HG03520 (cell line): ENCODE data around the gene TTC33.

Source experiments
- ATAC-seq: cut with Tn5 transposase; IDR thresholded peaks from one replicate; pipeline ENCODE4 v1.9.1; 2021; ENCODE audit warnings: mild to moderate bottlenecking, moderate library complexity; ENCODE audit not compliant: unreplicated experiment

The TTC33 gene

DNA sequence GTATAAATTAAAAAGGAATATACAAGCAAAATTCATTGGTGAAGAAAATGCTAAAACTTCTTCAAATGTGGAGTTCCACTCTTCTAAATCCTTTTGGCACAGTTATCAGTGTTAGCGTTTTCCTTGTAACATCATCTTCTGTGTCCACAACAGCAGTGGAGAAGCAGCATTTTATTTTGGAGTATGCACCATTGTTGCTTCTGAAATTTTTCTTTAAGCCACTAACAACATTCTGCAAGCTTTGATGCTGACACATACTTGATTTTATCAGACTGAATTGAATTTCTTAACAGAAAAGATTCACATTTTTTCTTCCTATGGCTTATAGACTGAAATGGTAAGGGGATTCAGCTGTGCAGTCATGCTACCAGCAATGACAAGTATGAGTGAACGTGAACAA is 136.8 kb downstream of the TTC33 start:
- no peak for ATAC-seq

DNA sequence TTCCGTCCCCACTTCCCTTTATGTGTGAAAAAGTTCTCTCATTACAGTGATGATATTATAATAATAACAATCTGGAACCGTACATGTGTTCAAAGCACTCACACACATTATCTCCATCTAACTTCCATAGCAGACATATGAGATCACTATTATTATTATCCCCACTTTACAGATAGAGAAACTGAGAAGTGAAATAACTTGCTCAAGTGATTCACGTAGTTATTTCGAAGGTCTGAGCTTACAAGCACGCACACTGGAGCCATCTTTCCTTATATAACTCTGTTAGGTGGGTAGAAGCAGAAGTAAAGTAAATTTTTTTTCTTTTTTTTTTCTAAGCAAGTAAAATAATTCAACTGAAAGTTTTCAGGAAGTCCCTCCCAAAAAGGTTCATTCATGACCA is 139.0 kb downstream of the TTC33 start:
- no peak for ATAC-seq

DNA sequence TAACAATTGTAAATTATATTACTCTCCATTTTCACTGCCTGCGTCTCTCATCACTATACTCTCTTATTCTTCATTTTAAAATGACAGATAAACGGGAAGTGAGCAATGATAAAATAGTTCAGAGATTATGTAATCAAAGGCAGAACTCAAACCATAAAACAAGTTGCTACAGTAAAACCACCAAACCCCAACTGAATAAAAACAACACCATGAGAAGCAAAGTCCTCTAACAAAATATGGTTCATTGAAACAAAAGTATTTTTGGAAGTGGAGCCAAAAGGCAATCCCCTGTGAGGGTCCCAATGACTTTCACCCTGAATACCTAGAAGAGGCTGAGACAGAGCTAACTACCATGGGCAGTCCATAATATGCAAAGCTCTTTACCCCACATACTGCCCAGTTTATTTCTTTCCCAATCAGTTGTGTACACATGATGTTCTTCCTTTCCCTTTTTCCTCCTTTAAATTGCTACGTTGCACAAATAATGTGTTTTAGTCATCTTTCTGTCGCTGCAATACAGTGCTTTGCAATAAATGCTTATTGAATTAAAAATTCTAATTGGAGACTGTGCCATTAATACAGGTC is 140.1 kb downstream of the TTC33 start:
- ATAC-seq = no peak

DNA sequence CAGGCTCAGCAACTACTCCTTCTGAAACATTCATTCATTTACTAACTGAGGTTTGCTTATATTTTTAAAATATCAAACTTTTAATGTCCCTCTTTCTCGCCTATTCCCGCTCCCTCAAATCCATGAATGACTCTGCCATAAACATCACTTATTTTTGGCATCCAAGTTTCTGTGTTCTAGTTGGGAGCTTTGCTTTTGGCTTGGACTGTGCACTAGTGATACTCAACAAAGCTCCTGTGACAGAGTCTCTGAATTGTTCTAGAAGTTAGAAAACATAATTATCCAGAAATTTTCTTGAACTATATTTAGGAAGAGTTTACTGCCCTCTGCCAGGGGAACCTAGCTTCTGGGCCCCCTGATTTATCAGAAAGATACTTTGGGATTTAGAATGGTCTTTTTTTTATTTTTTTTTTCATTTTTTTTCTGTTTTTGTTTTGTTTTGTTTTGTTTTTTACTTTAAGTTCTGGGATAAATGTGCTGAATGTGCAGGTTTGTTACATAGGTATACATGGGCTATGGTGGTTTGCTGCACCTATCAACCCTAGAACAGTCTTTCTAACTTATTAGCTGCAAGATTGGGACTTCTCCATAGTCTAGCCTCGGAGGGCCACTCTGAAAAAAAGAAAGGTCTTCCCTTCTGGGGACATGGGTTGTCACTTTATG is 140.7 kb downstream of the TTC33 start:
- no peak for ATAC-seq

DNA sequence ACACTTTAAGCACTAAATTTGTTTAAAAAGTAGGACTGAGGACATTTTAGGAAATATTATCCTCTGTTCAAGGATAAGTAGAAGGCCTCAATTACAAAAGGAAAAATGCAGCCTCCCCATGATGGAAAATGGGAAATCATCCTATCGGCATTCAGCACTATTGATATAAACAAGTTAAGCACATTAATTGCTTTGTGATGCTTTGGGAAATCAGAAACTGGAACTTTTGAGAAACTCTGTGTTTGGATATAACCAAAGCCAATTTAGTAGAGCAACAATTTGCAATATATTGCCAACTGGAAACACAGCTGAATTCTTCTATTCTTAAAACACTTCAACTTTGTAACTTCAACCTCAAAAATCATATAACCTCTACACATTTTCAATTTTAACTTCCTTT is 141.3 kb downstream of the TTC33 start:
- ATAC-seq = no peak

DNA sequence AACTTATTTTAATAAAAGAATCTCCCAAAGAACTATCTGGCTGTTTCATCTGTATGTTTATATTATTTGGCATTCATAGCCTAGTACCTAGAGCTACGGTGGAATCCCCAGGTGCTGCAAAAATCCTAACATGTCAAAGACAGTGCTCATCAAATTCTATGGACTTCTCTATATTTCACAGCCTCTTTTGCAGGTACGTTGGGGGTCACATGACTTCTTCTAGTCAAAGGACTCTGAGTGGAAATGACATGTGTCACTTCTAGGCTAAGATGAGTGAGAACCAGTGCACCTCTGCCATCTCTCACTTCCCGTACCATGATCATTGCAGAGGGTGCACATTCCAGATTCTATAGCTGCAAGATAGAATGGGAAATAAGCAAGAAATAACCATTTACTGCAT is 148.6 kb downstream of the TTC33 start:
- ATAC-seq = no peak

DNA sequence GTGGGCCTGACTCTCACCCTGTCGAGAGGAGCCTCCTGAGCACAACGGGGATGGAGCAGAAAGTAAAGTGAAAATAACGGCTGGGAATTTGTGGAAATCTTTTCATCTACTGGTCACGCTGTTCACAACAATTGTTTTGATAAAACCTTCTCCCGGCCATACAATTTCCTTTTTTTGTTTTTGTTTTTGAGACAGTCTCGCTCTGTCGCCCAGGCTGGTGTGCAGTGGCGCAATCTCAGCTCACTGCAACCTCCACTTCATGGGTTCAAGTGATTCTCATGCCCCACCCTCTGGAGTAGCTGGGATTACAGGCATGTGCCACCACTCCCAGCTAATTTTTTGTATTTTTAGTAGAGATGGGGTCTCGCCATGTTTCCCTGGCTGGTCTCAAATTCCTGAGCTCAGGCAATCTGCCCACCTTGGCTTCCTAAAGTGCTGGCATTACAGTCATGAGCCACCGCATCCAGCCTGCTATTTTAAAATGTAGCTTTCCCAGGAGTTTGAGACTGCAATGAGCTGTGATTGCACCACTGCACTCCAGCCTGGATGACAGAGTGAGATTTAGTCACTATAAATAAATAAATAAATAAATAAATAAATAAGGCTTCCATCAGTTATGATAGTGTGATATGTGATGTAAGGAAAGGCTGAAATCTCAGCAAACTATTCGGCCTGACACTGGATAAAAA is 149.5 kb downstream of the TTC33 start:
- ATAC-seq = no peak

DNA sequence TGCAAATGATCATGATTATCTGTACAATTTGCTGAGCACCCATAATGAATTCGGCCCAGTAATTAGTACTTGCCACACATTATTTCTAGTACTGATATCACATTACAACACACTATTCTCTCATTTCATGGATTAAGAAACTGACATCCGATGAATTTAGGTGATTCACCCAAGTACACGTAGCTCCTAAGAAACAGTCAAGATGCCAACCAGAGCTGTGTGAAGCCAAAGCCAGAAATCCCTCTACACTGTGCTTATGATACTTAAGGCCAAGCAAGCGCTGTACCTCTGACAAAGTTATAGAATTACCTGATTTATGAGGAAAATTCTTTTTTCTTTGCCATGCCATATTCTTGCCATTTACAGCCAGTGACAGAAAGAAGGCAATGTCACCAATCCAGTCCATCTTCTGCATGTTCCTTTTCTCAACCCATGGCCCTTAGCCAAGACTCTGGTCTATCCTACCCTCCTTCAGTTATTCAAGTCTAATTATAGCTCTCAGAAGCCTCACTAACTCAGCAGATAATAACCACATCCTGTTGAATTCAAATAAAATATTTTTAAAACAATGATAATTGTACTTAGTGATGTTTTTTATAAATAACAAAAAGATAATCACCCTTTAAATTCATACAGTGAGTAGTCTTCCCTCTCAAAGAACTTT is 150.3 kb downstream of the TTC33 start:
- ATAC-seq = no peak

DNA sequence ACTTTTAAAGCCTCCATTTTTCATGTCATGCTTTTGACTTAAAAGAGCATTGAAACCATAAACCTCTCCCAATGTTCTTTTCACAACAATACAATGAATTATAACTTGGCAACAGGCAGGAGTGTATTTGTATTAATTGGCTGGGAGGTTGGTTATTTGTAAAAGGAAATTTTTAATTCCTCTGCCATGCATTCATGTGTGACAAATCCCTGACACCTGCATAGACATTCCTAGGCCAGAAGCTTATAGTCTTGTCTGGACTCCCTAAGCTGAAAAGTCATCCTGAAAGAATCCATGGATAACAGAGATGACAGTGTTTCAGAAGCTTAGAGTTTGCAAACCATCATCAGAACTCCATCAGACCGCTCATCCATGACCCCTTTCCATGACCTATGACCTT is 152.4 kb downstream of the TTC33 start:
- ATAC-seq = no peak

DNA sequence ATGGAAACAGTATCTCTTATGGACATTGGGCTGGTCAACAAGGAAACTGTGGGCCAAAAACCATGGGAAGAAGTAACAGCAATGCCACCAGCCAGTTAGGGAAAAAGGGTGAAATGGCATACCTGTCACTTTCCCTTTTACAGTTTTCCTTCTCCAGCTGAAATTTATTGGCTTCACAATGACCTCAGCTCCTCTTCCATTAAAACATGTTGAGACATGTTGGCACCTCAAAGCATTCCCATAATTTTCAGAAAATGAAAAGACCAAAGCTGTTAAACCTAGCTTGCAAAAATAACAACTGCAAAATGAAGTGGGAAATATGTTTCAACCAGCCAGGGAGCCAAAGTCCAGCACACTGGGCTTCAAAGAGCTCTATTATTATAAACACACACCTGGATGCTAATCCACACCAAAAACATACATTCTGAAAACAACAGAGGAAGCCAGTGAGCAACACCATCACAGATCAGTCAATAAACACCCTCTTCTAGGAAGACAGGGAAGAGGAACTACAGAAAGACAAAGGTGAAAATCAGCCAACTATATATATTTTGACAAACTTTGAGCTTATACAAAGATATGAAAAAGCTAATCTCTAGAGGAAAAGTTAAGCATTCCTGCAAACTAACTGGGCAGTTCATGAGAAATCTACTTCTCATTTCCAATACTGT is 154.4 kb downstream of the TTC33 start:
- ATAC-seq = no peak

DNA sequence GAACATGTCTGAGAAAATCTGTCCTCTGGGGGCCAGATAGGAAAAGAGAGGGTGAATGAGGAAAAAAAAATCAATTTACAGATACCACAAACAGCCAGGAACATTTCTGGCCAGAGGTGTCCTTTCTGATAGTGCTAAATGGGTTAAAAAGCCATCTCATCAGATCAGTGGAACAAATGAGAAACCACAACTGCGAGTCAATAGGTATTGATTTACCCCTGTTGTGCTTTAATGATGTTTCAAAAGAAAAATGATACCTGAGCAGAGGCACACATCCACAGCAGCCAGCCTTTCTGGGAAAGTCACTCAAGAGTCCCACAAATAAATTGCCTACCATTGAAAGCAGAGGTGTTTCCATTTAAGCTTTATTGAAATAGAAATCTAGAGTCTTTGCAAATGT is 155.4 kb downstream of the TTC33 start:
- no peak for ATAC-seq

DNA sequence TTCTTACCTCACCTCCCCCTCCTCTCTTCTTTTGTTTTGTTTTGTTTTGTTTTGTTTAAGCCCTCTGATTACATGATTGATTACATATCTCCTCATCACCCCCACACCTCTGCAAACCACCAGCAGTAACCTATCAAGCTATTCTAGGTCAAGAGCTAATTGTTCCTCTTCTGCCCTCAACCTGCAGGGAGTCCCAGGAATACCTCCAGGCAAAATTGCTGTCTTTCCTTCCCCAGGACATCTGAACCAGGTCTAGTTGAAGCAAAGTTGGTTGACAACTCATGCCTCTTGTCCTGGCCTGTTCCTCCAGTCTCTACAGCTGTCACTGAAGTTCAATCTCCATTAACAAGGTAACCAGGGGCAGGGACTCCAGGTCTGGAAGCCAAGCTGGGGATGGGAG is 156.1 kb downstream of the TTC33 start:
- ATAC-seq = no peak

DNA sequence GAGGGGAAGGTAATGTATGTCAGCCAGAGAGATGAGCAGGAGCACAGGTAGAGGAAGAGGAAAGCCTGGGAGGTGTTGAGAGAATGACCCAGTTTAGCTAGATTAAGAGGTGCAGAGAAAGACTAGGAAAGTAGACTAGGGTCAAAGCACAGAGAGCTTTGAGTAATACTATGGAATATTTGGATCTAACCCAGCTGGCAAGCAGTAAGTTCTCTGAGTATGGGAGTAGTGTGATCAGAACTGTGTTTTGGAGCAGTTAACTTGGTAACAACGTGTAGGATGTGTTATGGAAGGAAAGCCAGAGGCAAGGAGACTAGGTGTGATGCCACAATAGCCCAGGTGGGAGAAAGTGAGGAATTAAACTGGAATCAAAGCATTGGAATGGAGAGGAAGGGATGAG is 160.9 kb downstream of the TTC33 start:
- no peak for ATAC-seq

DNA sequence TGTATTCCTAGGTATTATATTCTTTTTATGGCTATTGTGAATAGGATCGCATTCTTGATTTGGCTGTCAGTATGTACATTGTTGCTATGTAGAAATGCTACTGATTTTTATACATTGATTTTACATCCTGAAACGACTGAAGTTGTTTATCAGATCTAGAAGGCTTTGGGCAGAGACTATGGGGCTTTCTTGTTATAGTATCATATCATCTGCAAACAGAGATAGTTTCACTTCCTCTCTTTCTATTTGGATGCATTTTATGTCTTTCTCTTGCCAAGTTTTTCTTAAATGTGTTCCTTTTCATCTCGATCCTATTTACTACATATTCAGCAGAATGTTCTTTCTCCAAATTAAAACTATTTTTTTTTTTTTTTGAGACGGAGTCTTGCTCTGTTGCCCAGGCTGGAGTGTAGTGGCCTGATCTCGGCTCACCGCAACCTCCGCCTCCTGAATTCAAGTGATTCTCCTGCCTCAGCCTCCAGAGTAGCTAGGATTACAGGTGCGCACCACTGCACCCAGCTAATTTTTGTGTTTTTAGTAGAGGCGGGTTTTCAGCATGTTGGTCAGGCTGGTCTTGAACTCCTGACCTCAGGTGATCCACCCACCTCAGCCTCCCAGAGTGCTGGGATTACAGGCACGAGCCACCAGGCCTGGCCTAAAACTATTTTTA is 163.9 kb downstream of the TTC33 start:
- peak; percentile 93 for ATAC-seq

DNA sequence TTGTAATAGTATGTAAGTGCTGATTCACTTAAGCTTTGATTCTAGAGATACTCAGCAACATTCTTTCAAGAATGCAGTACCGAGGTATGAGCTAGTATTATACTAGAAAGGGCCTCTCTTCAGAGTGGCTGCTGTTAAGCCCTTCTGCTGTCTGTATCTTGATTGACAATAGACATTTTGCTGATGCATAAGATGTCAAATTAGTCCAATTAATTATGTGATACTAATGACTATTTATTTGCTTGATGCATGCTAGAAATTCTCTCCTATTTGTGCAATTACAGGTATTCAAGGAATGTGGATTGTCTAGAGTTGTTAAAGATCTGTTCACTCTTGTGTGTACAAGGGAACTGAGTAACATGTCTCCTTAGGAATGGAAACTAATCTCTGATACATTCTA is 168.4 kb downstream of the TTC33 start:
- no peak for ATAC-seq

DNA sequence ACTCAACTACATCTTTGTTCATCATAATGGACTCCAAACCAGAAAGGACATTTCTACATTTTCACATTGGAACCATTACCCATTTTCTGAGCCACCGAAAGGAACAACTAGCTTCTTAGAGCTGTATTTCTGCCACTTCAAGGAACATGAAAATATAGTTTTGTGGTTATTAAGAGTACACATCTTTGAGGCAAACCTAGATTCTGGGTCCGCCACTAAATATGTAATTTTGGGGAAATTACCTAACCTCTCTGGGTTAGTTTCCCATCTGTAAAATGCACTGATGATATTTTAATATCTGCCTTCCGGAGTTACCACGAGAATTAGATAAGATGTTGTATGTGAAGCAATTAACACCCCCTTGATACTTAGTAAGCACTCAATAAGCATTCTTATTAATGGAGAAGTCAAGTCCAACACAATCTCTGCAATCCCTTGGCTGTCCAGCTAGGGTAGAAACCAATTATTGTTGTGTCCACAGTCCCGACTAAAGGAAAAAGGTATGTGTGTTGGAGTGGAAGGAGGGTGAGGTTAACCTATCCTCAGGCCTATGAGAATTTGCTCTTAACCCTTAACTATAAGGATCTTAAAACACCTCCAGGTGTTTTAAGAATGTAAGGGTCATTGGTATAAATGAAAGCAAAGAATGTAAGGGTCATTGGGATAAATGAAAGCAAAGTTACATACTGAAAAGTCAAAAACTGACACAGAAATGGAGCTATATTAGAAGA is 170.1 kb downstream of the TTC33 start:
- no peak for ATAC-seq

DNA sequence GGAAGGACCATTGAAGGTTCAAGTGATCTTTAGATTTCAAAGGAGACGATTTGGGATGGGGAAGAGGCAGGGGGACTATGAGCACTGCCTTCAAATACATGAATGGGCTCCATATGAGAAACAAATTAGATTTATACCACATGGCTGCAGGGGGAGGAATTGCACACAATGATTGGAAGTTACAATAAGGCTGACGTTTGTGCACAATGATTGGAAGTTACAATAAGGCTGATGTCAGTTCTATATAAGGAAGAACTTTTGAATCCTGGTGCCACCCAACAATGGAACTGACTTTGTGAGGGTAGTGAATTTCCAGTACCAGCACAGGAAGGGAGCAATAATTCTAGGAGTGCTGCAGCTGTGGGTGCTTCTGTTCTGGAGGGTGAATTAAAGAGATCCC is 171.7 kb downstream of the TTC33 start:
- no peak for ATAC-seq

DNA sequence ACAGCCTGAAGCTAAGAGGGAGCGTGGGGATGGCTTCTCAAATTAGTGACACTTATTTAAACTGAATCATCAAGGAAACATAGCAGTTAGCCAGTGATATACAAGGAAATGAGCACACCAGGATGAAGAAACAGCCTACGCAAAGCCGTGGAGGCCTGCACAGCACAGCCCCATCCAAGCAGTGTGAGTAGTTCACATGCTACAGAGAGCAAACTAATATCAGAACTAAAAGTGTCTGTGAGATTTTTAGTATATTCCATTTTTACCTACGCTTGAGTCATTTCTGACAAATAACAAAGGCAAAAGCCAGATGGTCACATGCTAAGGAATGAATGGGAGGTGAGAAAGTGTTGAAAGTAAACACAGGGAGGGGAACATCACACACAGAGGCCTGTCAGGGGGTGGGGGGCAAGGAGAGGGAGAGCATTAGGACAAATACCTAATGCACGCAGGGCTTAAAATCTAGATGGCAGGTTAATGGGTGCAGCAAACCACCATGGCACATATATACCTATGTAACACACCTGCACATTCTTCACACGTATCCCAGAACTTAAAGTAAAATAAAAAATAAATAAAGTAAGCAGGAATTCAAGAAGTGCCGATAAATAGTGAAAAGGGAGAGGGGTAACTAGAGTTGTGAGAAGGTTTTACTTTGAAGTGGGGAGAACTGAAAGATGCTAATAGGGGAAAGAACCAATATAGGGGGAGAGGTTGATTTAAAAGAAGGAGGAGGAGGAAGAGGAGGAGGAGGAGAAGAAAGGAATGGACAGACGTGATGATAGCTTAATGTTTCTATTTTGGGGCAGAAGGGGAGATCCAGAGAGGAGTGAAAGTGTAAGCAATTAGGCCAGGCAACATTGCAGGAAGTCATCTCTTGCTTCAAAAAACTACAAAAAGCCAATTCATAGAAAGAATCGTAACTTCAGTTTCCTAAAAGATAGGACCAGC is 177.0 kb downstream of the TTC33 start:
- peak; percentile 94 for ATAC-seq

DNA sequence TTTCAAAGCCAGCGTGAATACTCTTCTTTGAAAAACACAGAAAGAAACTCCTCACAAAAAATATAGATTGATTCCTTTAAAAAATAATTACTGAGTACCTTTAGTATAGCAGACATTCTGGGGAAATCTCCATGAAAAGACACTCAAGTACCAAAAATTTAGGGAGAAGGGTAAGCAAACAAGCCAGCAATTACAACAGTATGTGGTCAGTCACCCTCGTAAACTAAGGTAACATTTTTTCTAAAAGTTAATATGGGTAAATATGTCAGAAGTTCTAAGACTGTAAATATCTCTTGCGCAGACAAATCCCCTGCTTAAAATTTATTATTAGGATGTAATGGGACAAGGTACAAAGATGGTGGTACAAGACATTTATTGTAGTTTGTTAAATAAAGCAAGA is 178.0 kb downstream of the TTC33 start:
- no peak for ATAC-seq
